Measurements from ENCODE around the gene FOLR3. TPM values are rescaled to one million over a fixed set of nuclear protein-coding genes. Genes with fewer than 3 reads are reported as not detected.

FOLR3 gene
- total RNA-seq, 1 experiment from 2014 or later = not detected

DNA sequence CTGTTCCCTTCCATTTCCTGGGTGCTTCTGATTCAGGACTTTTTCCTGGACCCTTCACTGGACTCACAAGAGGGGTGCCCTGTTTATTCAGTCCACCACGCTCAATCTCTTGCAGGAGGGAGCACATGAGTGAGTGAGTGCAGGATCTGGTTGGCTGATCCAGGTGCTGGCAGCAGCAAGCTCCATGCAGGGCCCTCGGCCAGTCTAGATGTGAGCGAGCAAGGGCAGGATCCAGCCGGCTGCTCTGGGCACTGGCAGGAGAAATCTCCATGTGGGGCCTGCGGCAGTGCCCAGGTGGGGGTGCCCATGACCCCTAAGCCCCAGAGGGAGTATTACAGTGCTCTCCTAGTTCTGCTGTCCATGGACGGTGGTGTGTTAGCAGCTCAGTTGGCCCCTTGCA lies 11.5 kb upstream of the FOLR3 start (continued):
- TF ChIP-seq ERG (CRISPR knock-in tag; IDR thresholded peaks at IDR 0.05) (no peak), ZNF423 (CRISPR knock-in tag; IDR thresholded peaks at IDR 0.05) (no peak)

- no peak overlapping the region for H3K27ac Mint-ChIP-seq
- ChIA-PET CTCF (no interaction called here), POLR2A (no interaction called here)
- H3K36me3 Mint-ChIP-seq = peaks cover 29% of the 10 kb centered on the region
- H3K9me3 Mint-ChIP-seq = peaks cover 68% of the 10 kb centered on the region
- ATAC-seq (no peak), DNase-seq (ENCODE audit: low spot score) (no peak)
- H3K4me3 Mint-ChIP-seq = no peak overlapping the region
- peaks cover 72% of the 10 kb centered on the region for H3K27me3 Mint-ChIP-seq (ENCODE audit: low read depth)
- TF ChIP-seq ZNF396 (CRISPR knock-in tag; IDR thresholded peaks at IDR 0.05; ENCODE audit: borderline replicate concordance) (no peak), TCF7 (CRISPR knock-in tag; IDR thresholded peaks at IDR 0.05; ENCODE audit: low read depth) (no peak), GRHL2 (CRISPR knock-in tag; IDR thresholded peaks at IDR 0.05; ENCODE audit: insufficient replicate concordance, severe bottlenecking) (no peak), ZNF416 (CRISPR knock-in tag; IDR thresholded peaks at IDR 0.05) (no peak), NR2C2 (CRISPR knock-in tag; IDR thresholded peaks at IDR 0.05) (no peak), ZNF121 (CRISPR knock-in tag; IDR thresholded peaks at IDR 0.05) (no peak), CREM (CRISPR knock-in tag; IDR thresholded peaks at IDR 0.05) (no peak), JUN (CRISPR knock-in tag; IDR thresholded peaks at IDR 0.05) (no peak)
- TF ChIP-seq, protein P1, sequence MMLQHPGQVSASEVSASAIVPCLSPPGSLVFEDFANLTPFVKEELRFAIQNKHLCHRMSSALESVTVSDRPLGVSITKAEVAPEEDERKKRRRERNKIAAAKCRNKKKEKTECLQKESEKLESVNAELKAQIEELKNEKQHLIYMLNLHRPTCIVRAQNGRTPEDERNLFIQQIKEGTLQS (CRISPR knock-in tag; conservative IDR thresholded peaks at IDR 0.05) = no peak
- TF ChIP-seq, protein P2, sequence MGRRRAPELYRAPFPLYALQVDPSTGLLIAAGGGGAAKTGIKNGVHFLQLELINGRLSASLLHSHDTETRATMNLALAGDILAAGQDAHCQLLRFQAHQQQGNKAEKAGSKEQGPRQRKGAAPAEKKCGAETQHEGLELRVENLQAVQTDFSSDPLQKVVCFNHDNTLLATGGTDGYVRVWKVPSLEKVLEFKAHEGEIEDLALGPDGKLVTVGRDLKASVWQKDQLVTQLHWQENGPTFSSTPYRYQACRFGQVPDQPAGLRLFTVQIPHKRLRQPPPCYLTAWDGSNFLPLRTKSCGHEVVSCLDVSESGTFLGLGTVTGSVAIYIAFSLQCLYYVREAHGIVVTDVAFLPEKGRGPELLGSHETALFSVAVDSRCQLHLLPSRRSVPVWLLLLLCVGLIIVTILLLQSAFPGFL (CRISPR knock-in tag; IDR thresholded peaks at IDR 0.05; ENCODE audit: borderline replicate concordance) = no peak
- H3K4me1 Mint-ChIP-seq = no peaks in the 10 kb centered on the region
Observed at GRCh38 chr11:72125956-72126355, 9.6 kb upstream of the FOLR3 start.

GRCh38 chr11:72127923-72128322 lies 7.6 kb upstream of the FOLR3 start:
- Mint-ChIP-seq H3K4me1 (no peaks in the 10 kb centered on the region), H3K36me3 (peaks cover 29% of the 10 kb centered on the region), H3K4me3 (no peak overlapping the region), H3K27me3 (ENCODE audit: low read depth) (peaks cover 75% of the 10 kb centered on the region), H3K9me3 (peaks cover 67% of the 10 kb centered on the region), H3K27ac (no peak overlapping the region)
- no peak for DNase-seq (ENCODE audit: low spot score)
- ChIA-PET POLR2A (no interaction called here), CTCF (no interaction called here)
- ATAC-seq = no peak
- TF ChIP-seq MXD4 (CRISPR knock-in tag; IDR thresholded peaks at IDR 0.05; ENCODE audit: borderline replicate concordance) = no peak
- no peak for TF ChIP-seq HMGA2 (CRISPR knock-in tag; IDR thresholded peaks at IDR 0.05)
- no peak for TF ChIP-seq ZNF219 (CRISPR knock-in tag; IDR thresholded peaks at IDR 0.05; ENCODE audit: borderline replicate concordance)
- no peak for TF ChIP-seq NFE2L1 (CRISPR knock-in tag; IDR thresholded peaks at IDR 0.05)
- TF ChIP-seq CREB1 (CRISPR knock-in tag; IDR thresholded peaks at IDR 0.05) = no peak
- TF ChIP-seq CBFB (CRISPR knock-in tag; IDR thresholded peaks at IDR 0.05; ENCODE audit: low read depth) = no peak
- TF ChIP-seq ZNF317 (CRISPR knock-in tag; IDR thresholded peaks at IDR 0.05; ENCODE audit: borderline replicate concordance, low read depth) = no peak
- no peak for TF ChIP-seq OVOL2 (CRISPR knock-in tag; IDR thresholded peaks at IDR 0.05; ENCODE audit: borderline replicate concordance)

- no peak overlapping the region for H3K27ac Mint-ChIP-seq
- ATAC-seq (no peak), DNase-seq (ENCODE audit: low spot score) (no peak)
- ChIA-PET POLR2A (no interaction called here), CTCF (no interaction called here)
- no peak overlapping the region for H3K4me3 Mint-ChIP-seq
- H3K9me3 Mint-ChIP-seq = peaks cover 56% of the 10 kb centered on the region
- H3K36me3 Mint-ChIP-seq = peaks cover 29% of the 10 kb centered on the region
- peaks cover 78% of the 10 kb centered on the region for H3K27me3 Mint-ChIP-seq (ENCODE audit: low read depth)
- H3K4me1 Mint-ChIP-seq = no peaks in the 10 kb centered on the region
- TF ChIP-seq, protein P3, sequence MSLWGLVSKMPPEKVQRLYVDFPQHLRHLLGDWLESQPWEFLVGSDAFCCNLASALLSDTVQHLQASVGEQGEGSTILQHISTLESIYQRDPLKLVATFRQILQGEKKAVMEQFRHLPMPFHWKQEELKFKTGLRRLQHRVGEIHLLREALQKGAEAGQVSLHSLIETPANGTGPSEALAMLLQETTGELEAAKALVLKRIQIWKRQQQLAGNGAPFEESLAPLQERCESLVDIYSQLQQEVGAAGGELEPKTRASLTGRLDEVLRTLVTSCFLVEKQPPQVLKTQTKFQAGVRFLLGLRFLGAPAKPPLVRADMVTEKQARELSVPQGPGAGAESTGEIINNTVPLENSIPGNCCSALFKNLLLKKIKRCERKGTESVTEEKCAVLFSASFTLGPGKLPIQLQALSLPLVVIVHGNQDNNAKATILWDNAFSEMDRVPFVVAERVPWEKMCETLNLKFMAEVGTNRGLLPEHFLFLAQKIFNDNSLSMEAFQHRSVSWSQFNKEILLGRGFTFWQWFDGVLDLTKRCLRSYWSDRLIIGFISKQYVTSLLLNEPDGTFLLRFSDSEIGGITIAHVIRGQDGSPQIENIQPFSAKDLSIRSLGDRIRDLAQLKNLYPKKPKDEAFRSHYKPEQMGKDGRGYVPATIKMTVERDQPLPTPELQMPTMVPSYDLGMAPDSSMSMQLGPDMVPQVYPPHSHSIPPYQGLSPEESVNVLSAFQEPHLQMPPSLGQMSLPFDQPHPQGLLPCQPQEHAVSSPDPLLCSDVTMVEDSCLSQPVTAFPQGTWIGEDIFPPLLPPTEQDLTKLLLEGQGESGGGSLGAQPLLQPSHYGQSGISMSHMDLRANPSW (CRISPR knock-in tag; conservative IDR thresholded peaks at IDR 0.05; ENCODE audit: low read depth) = no peak
- TF ChIP-seq ATF6 (CRISPR knock-in tag; IDR thresholded peaks at IDR 0.05) (no peak), ZNF121 (CRISPR knock-in tag; IDR thresholded peaks at IDR 0.05) (no peak), ZNF281 (CRISPR knock-in tag; IDR thresholded peaks at IDR 0.05) (no peak), CBFB (CRISPR knock-in tag; IDR thresholded peaks at IDR 0.05; ENCODE audit: low read depth) (no peak)
Observed at GRCh38 chr11:72129381-72129780, 6.1 kb upstream of the FOLR3 start.

Measured in WTC11 (cell line).